Immature natural killer cell (primary cell): ENCODE measurements around the gene KRI1. TPM values are rescaled to one million over a fixed set of nuclear protein-coding genes. Genes with fewer than 3 reads are reported as not detected.
A peak's percentile ranks its signal among the peaks of the same experiment; 100 is the strongest.
"Not testable (repeated sequence)": the region's sequence is repeated elsewhere in the genome, so short reads cannot be mapped to it uniquely, and the experiment has no call there.

Experiments used
- DNase-seq, 3 donors: peaks; one replicate each; pipeline ENCODE4 v3.0.0; 2022; ENCODE audit warnings: mixed read lengths in 1 of 3
- H3K27ac Mint-ChIP-seq, 6 donors: one replicate each; pipeline ENCODE4 v1.8.0; 2020; ENCODE audit warnings: mixed read lengths in 6 of 6, mild to moderate bottlenecking in 5 of 6, inconsistent platforms in 4 of 6, moderate library complexity in 3 of 6
- H3K27me3 Mint-ChIP-seq, 3 donors: one replicate each; pipeline ENCODE4 v1.8.0; 2020 to 2021; ENCODE audit warnings: low read depth in 3 of 3, mild to moderate bottlenecking in 3 of 3, mixed read lengths in 3 of 3, moderate library complexity in 3 of 3, inconsistent platforms in 1 of 3
- H3K36me3 Mint-ChIP-seq, 3 donors: one replicate each; pipeline ENCODE4 v1.8.0; 2020; ENCODE audit warnings: mixed read lengths in 3 of 3, inconsistent platforms in 2 of 3, mild to moderate bottlenecking in 2 of 3
- H3K4me1 Mint-ChIP-seq, 2 donors: one replicate each; pipeline ENCODE4 v1.8.0; 2020; ENCODE audit warnings: inconsistent platforms in 2 of 2, mild to moderate bottlenecking in 2 of 2, mixed read lengths in 2 of 2, moderate library complexity in 1 of 2
- H3K4me3 Mint-ChIP-seq, 5 donors: one replicate each; pipeline ENCODE4 v1.8.0; 2020; ENCODE audit warnings: mild to moderate bottlenecking in 5 of 5, mixed read lengths in 5 of 5, inconsistent platforms in 3 of 5, moderate library complexity in 3 of 5
- H3K9me3 Mint-ChIP-seq, 6 donors: one replicate each; pipeline ENCODE4 v1.8.0; 2020; ENCODE audit warnings: mild to moderate bottlenecking in 6 of 6, mixed read lengths in 6 of 6, inconsistent platforms in 4 of 6, moderate library complexity in 3 of 6
- polyA plus RNA-seq, 3 donors: library from polyadenylated mRNA; unstranded; fragments of 300-500 nt; fragmentation: Illumina TruSeq; gene quantifications; one replicate each; pipeline ENCODE4 v1.2.3, GENCODE V29; 2021

KRI1 gene
- polyA plus RNA-seq, 3 donors from 2014 or later = 5.7 to 44.4 (median 10.1) TPM

GRCh38 chr19:10538204-10538983 lies 27.4 kb downstream of the KRI1 start:
- Mint-ChIP-seq H3K4me1 (peaks cover 19 to 28% of the 10 kb centered on the region in 2 donors), H3K27ac (peak overlapping the region in 3 of 6 donors; percentile 34 to 81 (median 77)), H3K27me3 (peaks cover 0 to 5% (median 5%) of the 10 kb centered on the region in 3 donors), H3K9me3 (no peaks in the 10 kb centered on the region), H3K36me3 (no peaks in the 10 kb centered on the region), H3K4me3 (peak overlapping the region; percentile 56 to 84 (median 69))
- no peak for DNase-seq

- no peak for DNase-seq
- no peaks in the 10 kb centered on the region for H3K36me3 Mint-ChIP-seq
- H3K27ac Mint-ChIP-seq = no peak overlapping the region
- H3K4me3 Mint-ChIP-seq = no peak overlapping the region
- H3K9me3 Mint-ChIP-seq = no peaks in the 10 kb centered on the region
- H3K27me3 Mint-ChIP-seq = peaks cover 0 to 6% (median 0%) of the 10 kb centered on the region in 3 donors
- H3K4me1 Mint-ChIP-seq = peaks cover 11 to 22% of the 10 kb centered on the region in 2 donors
These were observed 28.1 kb downstream of the KRI1 start for GRCh38 chr19:10537668-10538067.

- Mint-ChIP-seq H3K4me1 (peaks cover 11 to 17% of the 10 kb centered on the region in 2 donors), H3K4me3 (no peak overlapping the region), H3K36me3 (no peaks in the 10 kb centered on the region), H3K27me3 (peaks cover 0 to 7% (median 0%) of the 10 kb centered on the region in 3 donors), H3K9me3 (no peaks in the 10 kb centered on the region), H3K27ac (no peak overlapping the region)
- no peak for DNase-seq
These were observed 30.2 kb downstream of the KRI1 start for GRCh38 chr19:10535613-10536012.

GRCh38 chr19:10533646-10534386 lies 32.0 kb downstream of the KRI1 start:
- H3K36me3 Mint-ChIP-seq = no peaks in the 10 kb centered on the region
- no peaks in the 10 kb centered on the region for H3K9me3 Mint-ChIP-seq
- peaks cover 0 to 5% (median 0%) of the 10 kb centered on the region in 3 donors for H3K27me3 Mint-ChIP-seq
- H3K27ac Mint-ChIP-seq = no peak overlapping the region
- H3K4me1 Mint-ChIP-seq = peaks cover 8 to 11% of the 10 kb centered on the region in 2 donors
- DNase-seq = no peak
- no peak overlapping the region for H3K4me3 Mint-ChIP-seq

- Mint-ChIP-seq H3K9me3 (no peaks in the 10 kb centered on the region), H3K27ac (no peak overlapping the region), H3K4me3 (no peak overlapping the region), H3K4me1 (peaks cover 0 to 3% of the 10 kb centered on the region in 2 donors), H3K36me3 (no peaks in the 10 kb centered on the region), H3K27me3 (peaks cover 0 to 2% (median 0%) of the 10 kb centered on the region in 3 donors)
- DNase-seq = no peak
These were observed 33.4 kb downstream of the KRI1 start for GRCh38 chr19:10532457-10532856.

GRCh38 chr19:10526887-10527286 lies 38.9 kb downstream of the KRI1 start:
- not testable (repeated sequence) for H3K4me3 Mint-ChIP-seq, DNase-seq, H3K36me3 Mint-ChIP-seq, H3K9me3 Mint-ChIP-seq
- Mint-ChIP-seq H3K27me3 (peaks cover 3 to 16% (median 6%) of the 10 kb centered on the region in 3 donors), H3K4me1 (peaks cover 29 to 30% of the 10 kb centered on the region in 2 donors), H3K27ac (peak overlapping the region in 1 of 6 donors; percentile 8)

- Mint-ChIP-seq H3K27me3 (peaks cover 3 to 19% (median 10%) of the 10 kb centered on the region in 3 donors), H3K4me1 (peaks cover 40 to 42% of the 10 kb centered on the region in 2 donors), H3K9me3 (no peaks in the 10 kb centered on the region), H3K4me3 (peak overlapping the region in 2 of 5 donors; percentile 30 to 47), H3K36me3 (no peaks in the 10 kb centered on the region), H3K27ac (peak overlapping the region; percentile 55 to 90 (median 78))
- DNase-seq = no peak
These were observed 40.2 kb downstream of the KRI1 start for GRCh38 chr19:10525636-10526035.

GRCh38 chr19:10523135-10523636 lies 42.6 kb downstream of the KRI1 start:
- H3K27ac Mint-ChIP-seq = peak overlapping the region; percentile 93 to 100 (median 99)
- no peaks in the 10 kb centered on the region for H3K36me3 Mint-ChIP-seq
- no peaks in the 10 kb centered on the region for H3K9me3 Mint-ChIP-seq
- peaks cover 63% of the 10 kb centered on the region in 2 donors for H3K4me1 Mint-ChIP-seq
- H3K27me3 Mint-ChIP-seq = peaks cover 8 to 32% (median 25%) of the 10 kb centered on the region in 3 donors
- peak overlapping the region; percentile 77 to 85 (median 78) for H3K4me3 Mint-ChIP-seq
- DNase-seq = peak; percentile 87 to 90 (median 87)

GRCh38 chr19:10521461-10522171 lies 44.2 kb downstream of the KRI1 start:
- Mint-ChIP-seq H3K27me3 (peaks cover 16 to 44% (median 32%) of the 10 kb centered on the region in 3 donors), H3K27ac (peak overlapping the region; percentile 93 to 100 (median 99)), H3K36me3 (peaks cover 0 to 4% (median 3%) of the 10 kb centered on the region in 3 donors), H3K4me3 (peak overlapping the region; percentile 67 to 92 (median 77)), H3K9me3 (no peaks in the 10 kb centered on the region), H3K4me1 (peaks cover 65 to 66% of the 10 kb centered on the region in 2 donors)
- peak in 2 of 3 donors; percentile 46 to 50 for DNase-seq

- H3K27ac Mint-ChIP-seq = peak overlapping the region; percentile 93 to 100 (median 99)
- H3K4me3 Mint-ChIP-seq = peak overlapping the region; percentile 72 to 99 (median 81)
- peaks cover 64 to 66% of the 10 kb centered on the region in 2 donors for H3K4me1 Mint-ChIP-seq
- H3K36me3 Mint-ChIP-seq = peaks cover 3 to 8% (median 6%) of the 10 kb centered on the region in 3 donors
- H3K9me3 Mint-ChIP-seq = no peaks in the 10 kb centered on the region
- DNase-seq = peak in 2 of 3 donors; percentile 56 to 62
- H3K27me3 Mint-ChIP-seq = peaks cover 24 to 53% (median 41%) of the 10 kb centered on the region in 3 donors
These were observed 45.0 kb downstream of the KRI1 start for GRCh38 chr19:10520652-10521318.

- DNase-seq = no peak
- Mint-ChIP-seq H3K9me3 (no peaks in the 10 kb centered on the region), H3K4me3 (peak overlapping the region; percentile 92 to 99 (median 93)), H3K27me3 (peaks cover 32 to 66% (median 54%) of the 10 kb centered on the region in 3 donors), H3K36me3 (peaks cover 10 to 17% (median 13%) of the 10 kb centered on the region in 3 donors), H3K27ac (peak overlapping the region; percentile 93 to 100 (median 100)), H3K4me1 (peaks cover 59 to 67% of the 10 kb centered on the region in 2 donors)
These were observed 46.4 kb downstream of the KRI1 start for GRCh38 chr19:10519421-10519820.

GRCh38 chr19:10518444-10519361 lies 47.1 kb downstream of the KRI1 start:
- Mint-ChIP-seq H3K27me3 (peaks cover 35 to 73% (median 60%) of the 10 kb centered on the region in 3 donors), H3K4me1 (peaks cover 56 to 63% of the 10 kb centered on the region in 2 donors), H3K9me3 (no peaks in the 10 kb centered on the region), H3K4me3 (peak overlapping the region; percentile 92 to 99 (median 93)), H3K27ac (peak overlapping the region; percentile 93 to 100 (median 100)), H3K36me3 (peaks cover 14 to 24% (median 17%) of the 10 kb centered on the region in 3 donors)
- peak; percentile 80 to 81 (median 80) for DNase-seq
